GM12873 (cell line): ENCODE results near the gene DOCK1.

Experiments used
- CTCF ChIP-seq: IDR thresholded peaks from 2 replicates; pipeline ENCODE4 v1.5.1; 2012; ENCODE audit warnings: low read depth, mild to moderate bottlenecking, moderate library complexity, low read length, control low read depth; ENCODE audit not compliant: insufficient read depth; ENCODE audit errors: missing control alignments

DOCK1 gene

GRCh38 chr10:126950401-126951105 lies 45.3 kb downstream of the DOCK1 start:
- TF ChIP-seq CTCF: no peak

- TF ChIP-seq CTCF: no peak
These were observed 48.7 kb downstream of the DOCK1 start for GRCh38 chr10:126953886-126954285.

- TF ChIP-seq CTCF: no peak
These were observed 50.2 kb downstream of the DOCK1 start for GRCh38 chr10:126955396-126955795.

GRCh38 chr10:126955934-126956711 lies 50.9 kb downstream of the DOCK1 start:
- TF ChIP-seq CTCF: no peak

GRCh38 chr10:126956712-126957108 lies 51.5 kb downstream of the DOCK1 start:
- TF ChIP-seq CTCF: no peak

GRCh38 chr10:126957111-126957510 lies 51.9 kb downstream of the DOCK1 start:
- TF ChIP-seq CTCF: no peak

- TF ChIP-seq CTCF: no peak
These were observed 54.2 kb downstream of the DOCK1 start for GRCh38 chr10:126959431-126959830.
